Measurements from ENCODE around the gene KIF26A.

DNA sequence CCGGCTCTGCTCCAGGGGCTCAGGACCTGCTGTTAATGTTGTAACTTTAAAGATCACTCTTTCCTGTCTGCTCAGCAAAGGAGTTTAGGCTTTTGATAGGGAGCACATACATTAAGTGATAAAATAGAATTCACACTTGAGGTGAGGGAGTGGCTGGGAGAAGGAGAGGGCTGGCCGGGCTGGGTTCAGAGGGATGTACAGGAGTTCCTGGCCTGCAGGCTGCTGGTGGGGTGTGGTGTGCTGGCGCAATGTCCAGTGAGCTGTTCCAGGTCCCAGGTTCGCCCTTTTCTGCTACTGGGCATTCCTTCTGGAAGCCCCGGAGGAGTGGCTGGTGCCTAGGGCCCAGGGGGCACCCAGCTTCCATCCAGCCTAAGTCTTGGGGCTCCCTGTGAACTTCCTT is 17.8 kb downstream of the KIF26A start:
- no peak for TF ChIP-seq GATAD1 (CRISPR knock-in tag; IDR thresholded peaks at IDR 0.05)
- TF ChIP-seq, protein P1, sequence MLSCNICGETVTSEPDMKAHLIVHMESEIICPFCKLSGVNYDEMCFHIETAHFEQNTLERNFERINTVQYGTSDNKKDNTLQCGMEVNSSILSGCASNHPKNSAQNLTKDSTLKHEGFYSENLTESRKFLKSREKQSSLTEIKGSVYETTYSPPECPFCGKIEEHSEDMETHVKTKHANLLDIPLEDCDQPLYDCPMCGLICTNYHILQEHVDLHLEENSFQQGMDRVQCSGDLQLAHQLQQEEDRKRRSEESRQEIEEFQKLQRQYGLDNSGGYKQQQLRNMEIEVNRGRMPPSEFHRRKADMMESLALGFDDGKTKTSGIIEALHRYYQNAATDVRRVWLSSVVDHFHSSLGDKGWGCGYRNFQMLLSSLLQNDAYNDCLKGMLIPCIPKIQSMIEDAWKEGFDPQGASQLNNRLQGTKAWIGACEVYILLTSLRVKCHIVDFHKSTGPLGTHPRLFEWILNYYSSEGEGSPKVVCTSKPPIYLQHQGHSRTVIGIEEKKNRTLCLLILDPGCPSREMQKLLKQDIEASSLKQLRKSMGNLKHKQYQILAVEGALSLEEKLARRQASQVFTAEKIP (CRISPR knock-in tag; IDR thresholded peaks at IDR 0.05; ENCODE audit: borderline replicate concordance) = no peak

Measured in HepG2 (cell line).